Islet precursor cell (in vitro differentiated cells): ENCODE results near the gene SOWAHA.

Experiments
- DNase-seq: peaks from one replicate; pipeline ENCODE4 v3.0.0-alpha.2; 2018

SOWAHA gene

GRCh38 chr5:132856011-132856410 is 42.9 kb downstream of the SOWAHA start:
- peak; percentile 14 for DNase-seq

- DNase-seq, result no peak
Observed at GRCh38 chr5:132859889-132860437, 46.9 kb downstream of the SOWAHA start.

- no peak for DNase-seq
Observed at GRCh38 chr5:132860742-132861141, 47.6 kb downstream of the SOWAHA start.

GRCh38 chr5:132865668-132866341 is 52.7 kb downstream of the SOWAHA start:
- no peak for DNase-seq
